ENCODE results near the gene ALOXE3.

ALOXE3 gene

DNA sequence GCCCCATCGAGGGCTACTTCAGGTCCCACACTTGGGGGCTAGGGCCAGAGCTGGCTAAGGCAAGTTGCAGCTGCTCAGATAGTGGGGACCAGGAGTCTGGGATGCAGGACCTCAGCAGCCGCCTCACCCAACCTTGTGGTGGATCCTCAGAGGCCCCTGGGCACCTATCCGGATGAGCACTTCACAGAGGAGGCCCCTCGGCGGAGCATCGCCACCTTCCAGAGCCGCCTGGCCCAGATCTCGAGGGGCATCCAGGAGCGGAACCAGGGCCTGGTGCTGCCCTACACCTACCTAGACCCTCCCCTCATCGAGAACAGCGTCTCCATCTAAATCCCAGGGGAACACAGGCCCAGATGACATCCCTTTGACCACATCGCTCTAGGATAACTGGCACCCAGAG, 70.1 kb downstream of the ALOXE3 start:
- no peak for TF ChIP-seq Cebpa-rat (IDR thresholded peaks at IDR 0.05)
- H3K4me3 ChIP-seq = no peak overlapping the region
- H3K4me2 ChIP-seq = no peak overlapping the region
- H3K9ac ChIP-seq = no peak overlapping the region
- no peaks in the 10 kb centered on the region for H4K20me1 ChIP-seq
- 0 out of 2 replicates have a peak, but pooled peaks cover 4% of the 10 kb centered on the region for H3K27me3 ChIP-seq
- no peak overlapping the region for H3K27ac ChIP-seq
- H3K9me3 ChIP-seq = no peaks in the 10 kb centered on the region
- H3K36me3 ChIP-seq = no peaks in the 10 kb centered on the region
- no peaks in the 10 kb centered on the region for H3K4me1 ChIP-seq

- H3K4me1 ChIP-seq = no peaks in the 10 kb centered on the region
- no peaks in the 10 kb centered on the region for H3K36me3 ChIP-seq
- no peak overlapping the region for H3K27ac ChIP-seq
- no peaks in the 10 kb centered on the region for H4K20me1 ChIP-seq
- 0 out of 2 replicates have a peak, but pooled peaks cover 4% of the 10 kb centered on the region for H3K27me3 ChIP-seq
- no peaks in the 10 kb centered on the region for H3K9me3 ChIP-seq
- TF ChIP-seq Cebpa-rat (IDR thresholded peaks at IDR 0.05) = no peak
- H3K4me3 ChIP-seq = no peak overlapping the region
- no peak overlapping the region for H3K9ac ChIP-seq
- H3K4me2 ChIP-seq = no peak overlapping the region
Observed at GRCh38 chr17:8047769-8048110, 70.6 kb downstream of the ALOXE3 start.

- H3K4me1 ChIP-seq = no peaks in the 10 kb centered on the region
- TF ChIP-seq Cebpa-rat (IDR thresholded peaks at IDR 0.05) = no peak
- H4K20me1 ChIP-seq = no peaks in the 10 kb centered on the region
- H3K27me3 ChIP-seq = 0 out of 2 replicates have a peak, but pooled peaks cover 4% of the 10 kb centered on the region
- H3K9me3 ChIP-seq = no peaks in the 10 kb centered on the region
- no peaks in the 10 kb centered on the region for H3K36me3 ChIP-seq
- H3K27ac ChIP-seq = no peak overlapping the region
- H3K4me2 ChIP-seq = no peak overlapping the region
- no peak overlapping the region for H3K9ac ChIP-seq
- no peak overlapping the region for H3K4me3 ChIP-seq
Observed at GRCh38 chr17:8046929-8047768, 71.2 kb downstream of the ALOXE3 start.

- Histone ChIP-seq H3K4me3 (no peak overlapping the region), H3K4me1 (no peaks in the 10 kb centered on the region), H3K36me3 (no peaks in the 10 kb centered on the region), H3K4me2 (no peak overlapping the region), H3K27me3 (0 out of 2 replicates have a peak, but pooled peaks cover 4% of the 10 kb centered on the region), H3K27ac (no peak overlapping the region), H4K20me1 (no peaks in the 10 kb centered on the region), H3K9me3 (no peaks in the 10 kb centered on the region), H3K9ac (no peak overlapping the region)
- TF ChIP-seq Cebpa-rat (IDR thresholded peaks at IDR 0.05) = no peak
Observed at GRCh38 chr17:8046306-8046928, 71.9 kb downstream of the ALOXE3 start.

Data from BLaER1 (cell line).